CD4-positive, alpha-beta T cell (primary cell): ENCODE data around the gene WDR76. TPM values are rescaled to one million over a fixed set of nuclear protein-coding genes. Genes with fewer than 3 reads are reported as not detected.

Experiments used
- ATAC-seq: fragments of 200-7000 bp; cut with Tn5 transposase; one replicate; pipeline ENCODE4 v1.10.0; 2022; ENCODE audit warnings: mild to moderate bottlenecking; ENCODE audit not compliant: poor library complexity
- CTCF ChIA-PET: fragments of 350-600 bp; sonication (Branson Sonifier 250); formaldehyde crosslinking; loops from one replicate; lab custom pipeline; 2021; ENCODE audit warnings: antibody characterized with exemption, inconsistent platforms; lab: Charles Lee
- POLR2A ChIA-PET: fragments of 350-600 bp; sonication (Branson Sonifier 250); formaldehyde crosslinking; loops from one replicate; lab custom pipeline; 2021; ENCODE audit warnings: antibody characterized with exemption, inconsistent platforms; lab: Charles Lee
- DNase-seq, 14 experiments: peaks; one replicate each; pipeline ENCODE4 v3.0.0-alpha.2; 2013 to 2020; ENCODE audit warnings: mixed read lengths in 2 of 14
- H3K27ac ChIP-seq, 2 donors: one replicate each; pipeline versions ENCODE4 v1.5.1 to v1.7.0; 2013; ENCODE audit warnings: low read length in 2 of 2, low read depth in 1 of 2, mild to moderate bottlenecking in 1 of 2
- H3K27me3 ChIP-seq, 2 experiments: 1 replicate in 1 of 2; 2 replicates in 1 of 2; pipeline versions ENCODE4 v1.6.1 to v1.7.0; 2013; ENCODE audit warnings: low read length in 2 of 2, control low read depth in 1 of 2, mild to moderate bottlenecking in 1 of 2, moderate library complexity in 1 of 2; ENCODE audit not compliant: insufficient read depth in 2 of 2, control insufficient read depth in 1 of 2
- H3K36me3 ChIP-seq: one replicate; pipeline ENCODE4 v1.6.1; 2013; ENCODE audit warnings: low read length, control low read depth; ENCODE audit not compliant: insufficient read depth
- H3K4me1 ChIP-seq: one replicate; pipeline ENCODE4 v1.6.1; 2013; ENCODE audit warnings: low read length, control low read depth; ENCODE audit not compliant: insufficient read depth
- H3K4me3 ChIP-seq: one replicate; pipeline ENCODE4 v1.5.1; 2013; ENCODE audit warnings: mild to moderate bottlenecking, low read length, moderate library complexity
- H3K9me3 ChIP-seq, 2 experiments: 1 replicate in 1 of 2; 2 replicates in 1 of 2; pipeline versions ENCODE4 v1.6.1 to v1.7.0; 2013; ENCODE audit warnings: low read length in 2 of 2, mild to moderate bottlenecking in 2 of 2, control low read depth in 1 of 2, moderate library complexity in 1 of 2; ENCODE audit not compliant: control insufficient read depth in 1 of 2, insufficient read depth in 1 of 2
- H3K27ac Mint-ChIP-seq: one replicate; pipeline ENCODE4 v1.8.0; 2020; ENCODE audit warnings: mixed read lengths
- H3K27me3 Mint-ChIP-seq: one replicate; pipeline ENCODE4 v1.8.0; 2021; ENCODE audit warnings: mixed read lengths
- H3K36me3 Mint-ChIP-seq: one replicate; pipeline ENCODE4 v1.8.0; 2021; ENCODE audit warnings: low read depth, mixed read lengths
- H3K4me1 Mint-ChIP-seq: one replicate; pipeline ENCODE4 v1.8.0; 2021; ENCODE audit warnings: low read depth, mixed read lengths
- H3K4me3 Mint-ChIP-seq: one replicate; pipeline ENCODE4 v1.8.0; 2020; ENCODE audit warnings: mild to moderate bottlenecking, mixed read lengths
- H3K9me3 Mint-ChIP-seq: one replicate; pipeline ENCODE4 v1.8.0; 2020; ENCODE audit warnings: mixed read lengths
- CTCF ChIP-seq: fragments of 200-600 bp; IDR thresholded peaks from one replicate; pipeline ENCODE4 v1.8.0; 2022; ENCODE audit warnings: antibody characterized with exemption, mild to moderate bottlenecking
- intact Hi-C, 2 experiments: fragments of 100-400 bp; cut with DNase I in 1 of 2; cut with micrococcal nuclease in 1 of 2; formaldehyde crosslinking; loops; one replicate each; pipeline versions ENCODE4 v1.15.1 to v1.9.0; 2023 to 2025; cut with DNase I, micrococcal nuclease
- total RNA-seq, 174 experiments: library from RNA in 2 of 174; stranded (reverse) in 2 of 174; gene quantifications; one replicate each; pipeline ENCODE4 v1.2.3 and lab custom pipeline; 2021 to 2026

The WDR76 gene
- total RNA-seq, 2 experiments from 2014 or later = 7.0 to 8.6 TPM

- no peaks in the 10 kb centered on the region for H3K4me1 Mint-ChIP-seq
- H3K36me3 Mint-ChIP-seq = no peaks in the 10 kb centered on the region
- Histone ChIP-seq H3K9me3 (no peaks in the 10 kb centered on the region), H3K27ac (no peak overlapping the region), H3K4me1 (no peaks in the 10 kb centered on the region), H3K36me3 (peaks cover 4% of the 10 kb centered on the region), H3K27me3 (no peaks in the 10 kb centered on the region), H3K4me3 (no peak overlapping the region)
- DNase-seq (no peak), ATAC-seq (no peak)
- H3K27me3 Mint-ChIP-seq = no peaks in the 10 kb centered on the region
- no peaks in the 10 kb centered on the region for H3K9me3 Mint-ChIP-seq
- no peak for TF ChIP-seq CTCF
- POLR2A ChIA-PET = no interaction called here
- H3K4me3 Mint-ChIP-seq = no peak overlapping the region
- CTCF ChIA-PET = no interaction called here
- intact Hi-C loops = loop anchor here in 1 of 2 experiments (10.0 kb wide), 1 partner anchor 626 kb away; no protein-coding TSS in a partner anchor
- H3K27ac Mint-ChIP-seq = no peak overlapping the region
Measured at GRCh38 chr15:43878446-43878845, 51.6 kb downstream of the WDR76 start.

- H3K9me3 ChIP-seq = no peaks in the 10 kb centered on the region
- no peak overlapping the region for H3K4me3 ChIP-seq
- no peaks in the 10 kb centered on the region for H3K9me3 Mint-ChIP-seq
- H3K36me3 ChIP-seq = no peaks in the 10 kb centered on the region
- POLR2A ChIA-PET = no interaction called here
- no peak overlapping the region for H3K27ac ChIP-seq
- no peak for TF ChIP-seq CTCF
- no peaks in the 10 kb centered on the region for H3K36me3 Mint-ChIP-seq
- no peak for ATAC-seq
- no peaks in the 10 kb centered on the region for H3K27me3 ChIP-seq
- H3K4me1 Mint-ChIP-seq = no peaks in the 10 kb centered on the region
- H3K27me3 Mint-ChIP-seq = no peaks in the 10 kb centered on the region
- no peaks in the 10 kb centered on the region for H3K4me1 ChIP-seq
- no peak for DNase-seq
- H3K27ac Mint-ChIP-seq = no peak overlapping the region
- intact Hi-C loops = loop anchor here in 1 of 2 experiments (10.0 kb wide), 1 partner anchor 625 kb away; no protein-coding TSS in a partner anchor
- H3K4me3 Mint-ChIP-seq = no peak overlapping the region
- CTCF ChIA-PET = no interaction called here
Measured at GRCh38 chr15:43879386-43880355, 52.9 kb downstream of the WDR76 start.

GRCh38 chr15:43880406-43881194 lies 53.8 kb downstream of the WDR76 start:
- TF ChIP-seq CTCF = no peak
- no peaks in the 10 kb centered on the region for H3K27me3 Mint-ChIP-seq
- H3K9me3 ChIP-seq = no peaks in the 10 kb centered on the region
- H3K4me3 ChIP-seq = no peak overlapping the region
- H3K4me1 ChIP-seq = no peaks in the 10 kb centered on the region
- DNase-seq (no peak), ATAC-seq (no peak)
- intact Hi-C loops = no loop called here
- no peak overlapping the region for H3K27ac Mint-ChIP-seq
- H3K36me3 Mint-ChIP-seq = no peaks in the 10 kb centered on the region
- no peaks in the 10 kb centered on the region for H3K27me3 ChIP-seq
- H3K36me3 ChIP-seq = no peaks in the 10 kb centered on the region
- H3K9me3 Mint-ChIP-seq = no peaks in the 10 kb centered on the region
- ChIA-PET POLR2A (no interaction called here), CTCF (no interaction called here)
- H3K4me1 Mint-ChIP-seq = no peaks in the 10 kb centered on the region
- H3K27ac ChIP-seq = no peak overlapping the region
- H3K4me3 Mint-ChIP-seq = no peak overlapping the region
